GM19193 (cell line): ENCODE measurements around the gene ZNF274.

Experiments used
- POLR2A ChIP-seq: IDR thresholded peaks from 4 replicates; pipeline ENCODE4 v1.6.1; 2011; ENCODE audit not compliant: insufficient read depth, insufficient read length; ENCODE audit errors: extremely low read depth

ZNF274 gene

DNA sequence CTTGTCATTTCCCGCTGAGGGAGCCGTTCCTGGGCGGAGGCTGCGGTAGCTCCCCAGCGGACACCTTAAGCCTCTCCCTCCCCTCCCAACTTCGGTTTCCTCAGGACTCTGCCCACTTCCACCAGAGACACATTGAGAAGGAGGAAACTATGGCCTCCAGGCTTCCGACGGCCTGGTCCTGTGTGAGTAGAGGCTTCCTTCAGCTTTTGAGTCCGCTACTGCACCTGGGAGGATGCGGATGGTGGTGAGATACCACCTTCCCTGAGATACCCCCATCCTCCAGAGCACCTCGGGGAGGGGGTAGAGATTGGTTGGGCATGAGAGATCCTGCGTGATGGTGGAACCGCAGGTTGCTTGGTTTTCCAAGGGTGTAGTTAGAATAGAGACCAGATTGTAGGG lies 955 bp downstream of the ZNF274 start:
- no peak for TF ChIP-seq POLR2A

GRCh38 chr19:58196901-58197616 lies 14.2 kb downstream of the ZNF274 start:
- no peak for TF ChIP-seq POLR2A

DNA sequence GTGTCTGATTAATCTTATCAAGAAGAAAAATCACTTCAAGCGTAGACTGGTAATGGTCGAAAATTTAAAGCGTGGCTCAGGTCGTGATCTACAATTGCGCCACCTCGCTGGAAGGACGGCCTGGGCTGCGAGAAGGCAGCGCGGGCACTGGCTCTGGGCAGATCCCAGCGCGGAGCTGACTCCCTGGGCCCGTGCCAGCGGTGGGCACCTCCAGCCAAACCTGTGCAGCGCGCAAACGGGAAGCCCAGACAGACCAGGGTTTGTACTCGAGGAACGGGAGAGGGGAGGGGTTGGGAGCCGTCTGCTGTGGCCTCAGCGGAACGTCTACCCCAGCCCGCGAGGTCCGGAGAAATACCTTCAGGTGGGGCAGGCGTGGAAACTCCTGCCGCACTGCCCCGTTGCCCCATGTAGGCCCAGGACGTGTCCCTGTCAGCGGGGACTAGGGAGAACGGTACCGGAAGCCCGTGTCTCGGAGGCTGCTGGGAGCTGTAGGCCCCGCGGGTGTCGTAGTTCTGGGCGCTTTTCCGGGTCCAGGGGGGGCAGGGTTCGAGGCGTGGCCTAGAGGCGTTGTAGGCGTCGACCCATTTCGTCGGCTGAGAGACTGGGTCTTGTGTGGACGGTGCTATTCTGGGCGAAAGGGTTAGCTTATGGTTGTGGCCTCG lies 21.1 kb downstream of the ZNF274 start:
- no peak for TF ChIP-seq POLR2A

GRCh38 chr19:58204566-58204965 lies 21.7 kb downstream of the ZNF274 start:
- no peak for TF ChIP-seq POLR2A

DNA sequence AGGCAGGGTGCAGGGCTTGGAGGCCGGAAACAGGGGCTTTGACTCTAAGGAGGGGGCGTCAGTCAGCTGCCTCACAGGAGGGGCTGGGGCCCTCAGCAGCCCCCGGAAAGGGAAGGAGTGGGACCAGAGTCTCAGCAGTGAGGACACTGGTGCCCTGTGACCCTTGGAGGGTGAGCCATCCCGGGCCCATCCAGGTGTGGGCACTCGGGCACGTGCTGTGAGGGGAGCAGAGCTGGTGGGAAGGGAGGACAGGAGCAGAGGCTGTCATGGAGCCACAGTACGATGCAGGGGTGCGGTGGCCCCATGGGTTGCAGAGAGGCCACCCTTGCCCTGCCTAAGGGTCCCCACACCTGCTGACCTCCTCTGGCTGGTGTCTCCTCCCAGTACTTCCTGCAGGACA lies 26.7 kb downstream of the ZNF274 start:
- no peak for TF ChIP-seq POLR2A

DNA sequence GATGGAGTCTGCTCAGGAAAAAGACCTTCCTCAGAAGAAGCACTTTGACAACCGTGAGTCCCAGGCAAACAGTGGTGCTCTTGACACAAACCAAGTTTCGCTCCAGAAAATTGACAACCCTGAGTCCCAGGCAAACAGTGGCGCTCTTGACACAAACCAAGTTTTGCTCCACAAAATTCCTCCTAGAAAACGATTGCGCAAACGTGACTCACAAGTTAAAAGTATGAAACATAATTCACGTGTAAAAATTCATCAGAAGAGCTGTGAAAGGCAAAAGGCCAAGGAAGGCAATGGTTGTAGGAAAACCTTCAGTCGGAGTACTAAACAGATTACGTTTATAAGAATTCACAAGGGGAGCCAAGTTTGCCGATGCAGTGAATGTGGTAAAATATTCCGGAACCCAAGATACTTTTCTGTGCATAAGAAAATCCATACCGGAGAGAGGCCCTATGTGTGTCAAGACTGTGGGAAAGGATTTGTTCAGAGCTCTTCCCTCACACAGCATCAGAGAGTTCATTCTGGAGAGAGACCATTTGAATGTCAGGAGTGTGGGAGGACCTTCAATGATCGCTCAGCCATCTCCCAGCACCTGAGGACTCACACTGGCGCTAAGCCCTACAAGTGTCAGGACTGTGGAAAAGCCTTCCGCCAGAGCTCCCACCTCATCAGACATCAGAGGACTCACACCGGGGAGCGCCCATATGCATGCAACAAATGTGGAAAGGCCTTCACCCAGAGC lies 29.6 kb downstream of the ZNF274 start:
- no peak for TF ChIP-seq POLR2A

DNA sequence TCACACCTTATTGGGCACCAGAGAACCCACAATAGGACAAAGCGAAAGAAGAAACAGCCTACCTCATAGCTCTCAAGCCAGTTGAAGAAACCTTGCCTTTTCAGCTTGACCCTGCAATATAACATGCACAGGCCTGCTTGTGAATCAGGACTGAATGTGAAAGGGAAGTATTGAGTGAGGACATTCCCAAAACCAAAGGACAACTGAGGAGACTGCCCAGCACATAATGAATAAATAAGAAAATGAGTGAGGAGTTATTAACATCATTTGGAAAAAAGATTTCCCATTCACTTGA lies 30.2 kb downstream of the ZNF274 start:
- no peak for TF ChIP-seq POLR2A

GRCh38 chr19:58217069-58217481 lies 34.2 kb downstream of the ZNF274 start:
- TF ChIP-seq POLR2A: no peak

DNA sequence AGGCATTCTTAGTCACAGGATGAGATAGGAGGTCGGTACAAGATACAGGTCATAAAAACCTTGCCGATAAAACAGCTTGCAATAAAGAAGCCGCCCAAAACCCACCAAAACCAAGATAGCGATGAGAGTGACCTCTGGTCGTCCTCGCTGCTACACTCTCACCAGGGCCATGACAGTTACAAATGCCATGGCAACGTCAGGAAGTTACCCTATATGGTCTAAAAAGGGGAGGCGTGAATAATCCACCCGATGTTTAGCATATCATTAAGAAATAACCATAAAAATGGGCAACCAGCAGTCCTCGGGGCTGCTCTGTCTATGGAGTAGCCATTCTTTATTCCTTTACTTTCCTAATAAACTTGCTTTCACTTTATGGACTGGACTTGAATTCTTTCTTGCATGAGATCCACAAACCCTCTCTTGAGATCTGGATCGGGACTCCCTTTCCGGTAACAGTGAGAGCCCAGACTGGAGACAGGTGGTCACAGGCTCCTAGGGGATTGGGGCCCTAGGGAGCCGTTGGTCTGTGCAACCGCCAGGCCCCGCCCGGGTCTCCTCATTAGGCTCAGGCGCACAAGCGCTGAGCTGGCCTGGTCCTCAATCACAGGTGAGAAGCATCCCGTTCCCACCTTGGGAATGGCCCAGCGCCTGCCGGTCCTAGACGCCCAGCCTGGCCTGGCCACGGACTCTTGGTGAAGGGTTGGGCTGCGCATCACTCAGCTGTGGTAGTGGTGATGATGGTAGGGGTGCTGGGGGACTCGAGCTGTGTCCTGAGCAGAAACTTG lies 34.9 kb downstream of the ZNF274 start:
- TF ChIP-seq POLR2A: no peak

DNA sequence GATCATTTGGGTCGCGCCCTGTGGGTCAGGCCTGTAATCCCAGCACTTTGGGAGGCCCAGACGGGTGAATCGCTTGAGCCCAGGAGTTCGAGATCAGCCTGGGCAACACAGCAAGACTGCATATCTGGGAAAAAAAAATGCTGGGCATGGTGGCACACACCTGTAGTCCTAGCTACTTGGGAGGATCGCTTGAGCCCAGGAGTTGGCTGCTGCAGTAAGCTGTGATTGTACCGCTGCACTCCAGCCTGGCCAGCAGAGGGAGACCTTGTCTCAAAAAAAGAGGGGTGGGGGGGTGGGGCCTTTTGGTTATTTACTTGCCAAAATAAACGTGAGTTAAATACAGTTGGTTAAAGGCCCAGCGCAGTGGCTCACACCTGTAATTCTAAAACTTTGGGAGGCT lies 36.0 kb downstream of the ZNF274 start:
- no peak for TF ChIP-seq POLR2A

DNA sequence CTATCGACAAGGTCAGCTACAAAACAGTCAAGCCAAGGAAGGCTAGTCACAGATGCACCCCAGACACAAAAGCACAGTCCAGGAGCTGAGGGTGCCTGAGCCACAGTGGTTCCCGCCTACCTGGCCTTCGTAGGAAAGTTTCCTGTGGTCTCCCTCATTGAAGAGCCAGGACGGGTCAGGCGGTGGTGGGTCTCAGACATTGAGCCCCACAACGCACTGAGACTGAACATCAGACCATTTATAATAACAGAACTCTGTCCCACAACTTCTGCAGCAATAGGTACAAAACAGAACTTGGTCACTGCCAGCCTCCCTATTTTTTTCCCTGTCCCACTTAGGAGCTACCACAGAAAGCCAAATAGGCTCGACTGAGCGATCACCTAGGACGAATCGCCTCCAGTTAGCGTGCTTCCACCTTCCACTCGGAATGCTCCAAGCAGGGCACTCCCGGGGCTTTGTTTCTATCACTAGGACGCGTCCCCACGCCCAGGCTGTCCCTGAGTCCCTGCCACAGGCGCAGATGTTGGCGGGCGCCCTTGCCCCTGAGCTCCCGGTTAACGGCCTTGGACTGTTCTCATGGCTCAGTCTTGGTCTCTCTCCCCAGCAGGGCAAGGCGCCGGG lies 45.2 kb downstream of the ZNF274 start:
- no peak for TF ChIP-seq POLR2A

GRCh38 chr19:58228585-58229254 lies 45.9 kb downstream of the ZNF274 start, which contains the start of gene ZNF544:
TSS of gene ZNF544 (plus strand) at chr19:58228914. CDS start at chr19:58244024, 15,110 bp downstream.
- peak; percentile 92 for TF ChIP-seq POLR2A

DNA sequence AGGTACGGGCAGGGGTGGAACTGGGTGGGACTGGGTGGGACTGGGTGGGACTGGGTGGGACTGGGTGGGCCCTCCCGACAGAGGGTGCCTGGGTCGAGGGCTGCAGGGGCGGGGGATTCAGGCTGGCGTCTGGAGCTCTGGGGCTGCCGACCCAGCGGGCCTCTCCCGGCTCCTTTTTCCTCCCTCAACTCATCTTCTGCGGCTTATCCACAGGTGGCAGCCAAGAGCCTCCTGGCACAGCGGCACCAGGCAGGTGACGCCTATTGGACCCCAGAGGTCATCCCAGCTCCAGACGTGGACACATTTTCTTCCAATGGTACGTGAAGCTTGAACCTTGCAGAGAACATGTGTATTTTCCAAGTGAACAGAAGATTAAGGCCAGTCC lies 46.4 kb downstream of the ZNF274 start:
- TF ChIP-seq POLR2A: no peak

DNA sequence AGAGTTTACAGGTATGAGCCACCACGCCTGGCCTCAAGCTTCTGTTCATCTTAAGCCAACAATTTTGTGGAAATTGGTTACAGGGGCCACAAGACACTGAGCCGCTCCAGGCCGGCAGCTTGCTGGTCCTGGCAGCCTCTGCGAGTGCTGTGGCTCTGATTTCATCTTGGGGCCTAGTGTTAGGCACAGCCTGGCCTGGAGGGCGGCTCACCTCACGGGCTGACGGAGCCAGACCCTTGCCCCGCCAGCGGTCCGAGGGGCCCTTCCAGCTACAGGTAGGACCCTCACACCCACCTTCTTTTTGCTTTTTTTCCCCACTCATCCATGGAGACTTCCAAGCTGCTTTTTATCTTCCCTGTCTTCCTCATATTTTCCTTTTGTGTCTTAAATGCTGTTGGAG lies 54.5 kb downstream of the ZNF274 start:
- TF ChIP-seq POLR2A: no peak
